GM23248 (cell line): ENCODE data around the gene FBN1. TPM values are rescaled to one million over a fixed set of nuclear protein-coding genes. Genes with fewer than 3 reads are reported as not detected.
A peak's percentile ranks its signal among the peaks of the same experiment; 100 is the strongest.

Experiments used
- DNase-seq: peaks from one replicate; pipeline ENCODE4 v3.0.0-alpha.2; 2015
- H2AFZ ChIP-seq: fragments of 200-600 bp; sonication (generic); 2 replicates; pipeline ENCODE4 v1.6.1; 2016; ENCODE audit warnings: antibody characterized with exemption
- H3F3A ChIP-seq: fragments of 200-600 bp; sonication (generic); 2 replicates; pipeline ENCODE4 v1.6.1; 2016; ENCODE audit warnings: mild to moderate bottlenecking, antibody characterized with exemption, mixed run types; ENCODE audit not compliant: insufficient read depth
- H3K27ac ChIP-seq: fragments of 200-600 bp; sonication (generic); 2 replicates; pipeline ENCODE4 v1.5.1; 2016; ENCODE audit warnings: mild to moderate bottlenecking
- H3K27me3 ChIP-seq: fragments of 200-600 bp; sonication (generic); replicated peaks from 2 replicates; pipeline ENCODE4 v1.6.1; 2016; ENCODE audit warnings: mild to moderate bottlenecking; ENCODE audit not compliant: insufficient read depth
- H3K36me3 ChIP-seq: fragments of 200-600 bp; sonication (generic); 2 replicates; pipeline ENCODE4 v1.6.1; 2016; ENCODE audit warnings: low read depth, mild to moderate bottlenecking
- H3K4me1 ChIP-seq: fragments of 200-600 bp; sonication (generic); 2 replicates; pipeline ENCODE4 v1.6.1; 2016; ENCODE audit warnings: mild to moderate bottlenecking; ENCODE audit not compliant: insufficient read depth
- H3K4me2 ChIP-seq: fragments of 200-600 bp; sonication (generic); one replicate; pipeline ENCODE4 v1.6.1; 2016; ENCODE audit warnings: mild to moderate bottlenecking; ENCODE audit not compliant: unreplicated experiment
- H3K4me3 ChIP-seq: fragments of 200-600 bp; sonication (generic); 2 replicates; pipeline ENCODE4 v1.5.1; 2016; ENCODE audit warnings: mild to moderate bottlenecking
- H3K79me2 ChIP-seq: fragments of 200-600 bp; sonication (generic); 2 replicates; pipeline ENCODE4 v1.6.1; 2016; ENCODE audit warnings: mild to moderate bottlenecking; ENCODE audit not compliant: insufficient read depth
- H3K9ac ChIP-seq: fragments of 200-600 bp; sonication (generic); 2 replicates; pipeline ENCODE4 v1.6.1; 2016; ENCODE audit warnings: mild to moderate bottlenecking
- H3K9me2 ChIP-seq: fragments of 200-600 bp; sonication (generic); 2 replicates; pipeline ENCODE4 v1.6.1; 2016; ENCODE audit warnings: mixed run types, mild to moderate bottlenecking, moderate library complexity; ENCODE audit not compliant: insufficient read depth
- H3K9me3 ChIP-seq: fragments of 200-600 bp; sonication (generic); one replicate; pipeline ENCODE4 v1.6.1; 2017; ENCODE audit warnings: low read depth
- H4K20me1 ChIP-seq: fragments of 200-600 bp; sonication (generic); 2 replicates; pipeline ENCODE4 v1.6.0; 2016; ENCODE audit not compliant: insufficient read depth
- EZH2 ChIP-seq: fragments of 200-600 bp; sonication (generic); IDR thresholded peaks from 2 replicates; pipeline ENCODE4 v1.6.1; 2018; ENCODE audit warnings: antibody characterized with exemption, mild to moderate bottlenecking; ENCODE audit not compliant: insufficient read depth, poor library complexity, severe bottlenecking
- EZH2phosphoT487 ChIP-seq: fragments of 200-600 bp; sonication (generic); IDR thresholded peaks from 2 replicates; pipeline ENCODE4 v1.6.1; 2018; ENCODE audit warnings: antibody characterized with exemption, moderate library complexity, mild to moderate bottlenecking, low read depth; ENCODE audit not compliant: insufficient read depth
- WGBS, 2 experiments: methylation state at CpG; one replicate each; pipeline ENCODE4 v1.1.6; 2015 to 2017; ENCODE audit warnings: low lambda C conversion rate in 2 of 2, low coverage in 1 of 2; ENCODE audit errors: missing lambda C conversion rate in 2 of 2; 5-methylcytosine and 5-hydroxymethylcytosine counted together
- in situ Hi-C: fragments of 300-500 bp; cut with MboI; formaldehyde crosslinking; loops from 2 replicates; pipeline ENCODE4 v1.15.0; 2020
- polyA plus RNA-seq: library from polyadenylated mRNA; unstranded; fragments of >200 nt; fragmentation: Nextera tagmentation; extraction: Ambion mirVana; gene quantifications from 2 replicates; pipeline ENCODE4 v1.2.1, GENCODE V29; 2016
- total RNA-seq: library from RNA; depleted of rRNA; stranded (reverse); fragments of >200 nt; shearing (Covaris generic); gene quantifications from 2 replicates; pipeline ENCODE4 v1.2.3, GENCODE V29; 2014

Gene FBN1
- total and polyA plus RNA-seq, 2 experiments from 2014 or later = 374 to 1,478 TPM

- peaks cover 94% of the 10 kb centered on the region for H3K4me1 ChIP-seq
- H3K36me3 ChIP-seq = peaks cover 25% of the 10 kb centered on the region
- TF ChIP-seq EZH2 (no peak), EZH2phosphoT487 (no peak)
- no peaks in the 10 kb centered on the region for H3K9me3 ChIP-seq
- H4K20me1 ChIP-seq = no peaks in the 10 kb centered on the region
- peak overlapping the region; percentile 34 for H3K4me3 ChIP-seq
- WGBS, 2 experiments = 0 to 1% methylated on average over 5 of the region's 5 CpGs
- peak; percentile 91 for DNase-seq
- H3K27me3 ChIP-seq = no peaks in the 10 kb centered on the region
- H3K27ac ChIP-seq = peak overlapping the region; percentile 92
- no peaks in the 10 kb centered on the region; the same call in 1 of the 2 replicates for H3K9me2 ChIP-seq
- H3K9ac ChIP-seq = peak overlapping the region; percentile 71
- H2AFZ ChIP-seq = no peak overlapping the region
- H3K4me2 ChIP-seq = peak overlapping the region; percentile 55
- H3F3A ChIP-seq = peaks cover 94% of the 10 kb centered on the region
- H3K79me2 ChIP-seq = peaks cover 96% of the 10 kb centered on the region
- in situ Hi-C loops = no loop called here
These were observed 86.2 kb downstream of the FBN1 start for GRCh38 chr15:48559285-48559684.

GRCh38 chr15:48558226-48558625 lies 87.3 kb downstream of the FBN1 start:
- peaks cover 96% of the 10 kb centered on the region for H3K79me2 ChIP-seq
- TF ChIP-seq EZH2phosphoT487 (no peak), EZH2 (no peak)
- no peaks in the 10 kb centered on the region for H4K20me1 ChIP-seq
- H3F3A ChIP-seq = peaks cover 96% of the 10 kb centered on the region
- no peak overlapping the region for H3K4me3 ChIP-seq
- H3K4me1 ChIP-seq = peaks cover 94% of the 10 kb centered on the region
- H3K9me2 ChIP-seq = no peaks in the 10 kb centered on the region; the same call in 1 of the 2 replicates
- peak overlapping the region; percentile 92 for H3K27ac ChIP-seq
- DNase-seq = no peak
- H2AFZ ChIP-seq = no peak overlapping the region
- H3K4me2 ChIP-seq = peak overlapping the region; percentile 55
- peak overlapping the region; percentile 71; the same call in 1 of the 2 replicates for H3K9ac ChIP-seq
- H3K9me3 ChIP-seq = no peaks in the 10 kb centered on the region
- no peaks in the 10 kb centered on the region for H3K27me3 ChIP-seq
- H3K36me3 ChIP-seq = peaks cover 25% of the 10 kb centered on the region
- in situ Hi-C loops = no loop called here

DNA sequence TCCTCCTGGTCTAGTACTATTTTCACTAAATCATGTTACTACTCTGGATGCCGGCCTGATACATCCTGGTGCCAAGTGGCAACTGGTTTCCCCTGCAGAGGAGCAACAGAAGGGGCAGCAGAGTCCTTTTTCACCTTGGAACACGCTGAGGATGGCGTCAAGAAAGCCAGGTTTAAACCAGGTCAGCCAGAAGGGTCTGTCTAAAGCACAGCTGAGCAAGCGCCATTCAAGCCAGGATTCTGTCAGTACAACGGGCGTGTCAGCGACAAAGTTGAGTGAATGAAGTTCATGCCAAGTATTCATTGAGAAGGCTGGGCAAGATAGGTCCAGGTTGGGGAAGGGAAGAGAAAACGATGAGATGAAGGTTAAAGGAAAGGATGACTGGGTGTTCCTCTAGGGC lies 88.2 kb downstream of the FBN1 start:
- no peak for TF ChIP-seq EZH2
- TF ChIP-seq EZH2phosphoT487 = no peak
- no peaks in the 10 kb centered on the region for H3K9me3 ChIP-seq
- no peak for DNase-seq
- peaks cover 96% of the 10 kb centered on the region for H3K79me2 ChIP-seq
- H3K36me3 ChIP-seq = peaks cover 25% of the 10 kb centered on the region
- H3K27ac ChIP-seq = peak overlapping the region; percentile 92
- in situ Hi-C loops = no loop called here
- peaks cover 97% of the 10 kb centered on the region for H3F3A ChIP-seq
- H2AFZ ChIP-seq = no peak overlapping the region
- peaks cover 95% of the 10 kb centered on the region for H3K4me1 ChIP-seq
- no peaks in the 10 kb centered on the region; the same call in 1 of the 2 replicates for H3K9me2 ChIP-seq
- no peaks in the 10 kb centered on the region for H4K20me1 ChIP-seq
- WGBS, 2 experiments = 41 to 42% methylated on average over 8 of the region's 8 CpGs
- H3K4me2 ChIP-seq = no peak overlapping the region
- no peak overlapping the region for H3K4me3 ChIP-seq
- H3K9ac ChIP-seq = 0 out of 2 replicates have a peak overlapping the region, but pooled peaks have one; percentile 70
- H3K27me3 ChIP-seq = no peaks in the 10 kb centered on the region

- peak; percentile 54 for DNase-seq
- WGBS, 2 experiments = 79% methylated on average over 7 of the region's 7 CpGs
- Histone ChIP-seq H3K36me3 (peaks cover 24% of the 10 kb centered on the region), H3K79me2 (peaks cover 96% of the 10 kb centered on the region), H4K20me1 (no peaks in the 10 kb centered on the region), H2AFZ (no peak overlapping the region), H3K9me2 (no peaks in the 10 kb centered on the region), H3K9me3 (no peaks in the 10 kb centered on the region), H3K27ac (peak overlapping the region; percentile 92), H3K4me1 (peaks cover 92% of the 10 kb centered on the region), H3K4me3 (no peak overlapping the region), H3K27me3 (no peaks in the 10 kb centered on the region), H3K9ac (peak overlapping the region; percentile 70; the same call in 1 of the 2 replicates), H3F3A (peaks cover 97% of the 10 kb centered on the region), H3K4me2 (peak overlapping the region; percentile 69)
- TF ChIP-seq EZH2 (no peak), EZH2phosphoT487 (no peak)
- in situ Hi-C loops = no loop called here
These were observed 89.2 kb downstream of the FBN1 start for GRCh38 chr15:48556159-48556897.
